Mammary epithelial cell (primary cell): ENCODE results near the gene OR2Y1.

Experiments used
- EZH2 ChIP-seq: IDR thresholded peaks from 2 replicates; pipeline ENCODE4 v1.6.1; 2012; ENCODE audit warnings: low read length, inconsistent platforms, borderline replicate concordance
- TF ChIP-seq, protein P1 (sequence below), 2 donors: IDR thresholded peaks in 1 of 2; conservative IDR thresholded peaks in 1 of 2; 2 replicates each; pipeline ENCODE4 v1.5.1; 2011 to 2012; ENCODE audit warnings: inconsistent platforms in 2 of 2, low read length in 2 of 2, mild to moderate bottlenecking in 2 of 2, control low read depth in 1 of 2, low read depth in 1 of 2; ENCODE audit not compliant: insufficient read depth in 1 of 2; ENCODE audit errors: extremely low read depth in 1 of 2

GRCh38 chr5:180785794-180786221 is 46.0 kb upstream of the OR2Y1 start:
- TF ChIP-seq, protein P1, sequence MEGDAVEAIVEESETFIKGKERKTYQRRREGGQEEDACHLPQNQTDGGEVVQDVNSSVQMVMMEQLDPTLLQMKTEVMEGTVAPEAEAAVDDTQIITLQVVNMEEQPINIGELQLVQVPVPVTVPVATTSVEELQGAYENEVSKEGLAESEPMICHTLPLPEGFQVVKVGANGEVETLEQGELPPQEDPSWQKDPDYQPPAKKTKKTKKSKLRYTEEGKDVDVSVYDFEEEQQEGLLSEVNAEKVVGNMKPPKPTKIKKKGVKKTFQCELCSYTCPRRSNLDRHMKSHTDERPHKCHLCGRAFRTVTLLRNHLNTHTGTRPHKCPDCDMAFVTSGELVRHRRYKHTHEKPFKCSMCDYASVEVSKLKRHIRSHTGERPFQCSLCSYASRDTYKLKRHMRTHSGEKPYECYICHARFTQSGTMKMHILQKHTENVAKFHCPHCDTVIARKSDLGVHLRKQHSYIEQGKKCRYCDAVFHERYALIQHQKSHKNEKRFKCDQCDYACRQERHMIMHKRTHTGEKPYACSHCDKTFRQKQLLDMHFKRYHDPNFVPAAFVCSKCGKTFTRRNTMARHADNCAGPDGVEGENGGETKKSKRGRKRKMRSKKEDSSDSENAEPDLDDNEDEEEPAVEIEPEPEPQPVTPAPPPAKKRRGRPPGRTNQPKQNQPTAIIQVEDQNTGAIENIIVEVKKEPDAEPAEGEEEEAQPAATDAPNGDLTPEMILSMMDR (conservative IDR thresholded peaks at IDR 0.05 in 1 of 2, IDR thresholded peaks at IDR 0.05 in 1 of 2; ENCODE audit: extremely low read depth in 1 of 2, insufficient read depth in 1 of 2, low read depth in 1 of 2, low read length in 2 of 2): no peak
- no peak for TF ChIP-seq EZH2
